ENCODE results near the gene ZBTB21.

The ZBTB21 gene

DNA sequence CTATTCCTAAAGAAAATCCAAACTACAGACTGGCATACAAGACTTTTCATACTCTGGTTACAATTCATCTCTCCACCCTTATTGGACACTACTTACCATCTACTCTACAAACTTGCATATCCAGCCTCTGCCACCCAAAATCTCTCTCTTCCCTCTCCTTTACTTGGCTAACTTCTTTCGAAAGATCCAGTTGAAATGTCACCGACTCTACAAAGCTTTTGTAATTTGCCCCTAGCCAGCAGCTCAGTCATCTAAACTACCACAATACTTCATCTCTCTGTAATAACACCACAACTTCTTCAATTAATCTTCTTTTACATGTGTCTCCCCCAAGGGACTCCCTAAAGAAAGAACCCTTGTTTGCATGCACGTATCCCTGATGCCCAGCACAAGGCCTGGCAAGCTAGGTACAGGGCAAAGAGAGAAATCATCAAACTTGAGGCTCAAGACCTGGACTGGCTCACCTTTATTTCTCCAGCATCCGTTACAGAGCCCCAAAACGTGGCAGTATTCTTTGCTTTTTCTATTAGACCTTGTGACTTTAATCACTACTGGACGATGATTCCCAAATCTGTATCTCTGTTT is 2.7 kb downstream of the ZBTB21 start:
- in situ Hi-C loops (cut with MboI; ENCODE audit: low sequenced_read_pairs, unreplicated experiment) = no loop called here
- no peak for DNase-seq (ENCODE audit: low spot score)
- TF ChIP-seq, protein P1, sequence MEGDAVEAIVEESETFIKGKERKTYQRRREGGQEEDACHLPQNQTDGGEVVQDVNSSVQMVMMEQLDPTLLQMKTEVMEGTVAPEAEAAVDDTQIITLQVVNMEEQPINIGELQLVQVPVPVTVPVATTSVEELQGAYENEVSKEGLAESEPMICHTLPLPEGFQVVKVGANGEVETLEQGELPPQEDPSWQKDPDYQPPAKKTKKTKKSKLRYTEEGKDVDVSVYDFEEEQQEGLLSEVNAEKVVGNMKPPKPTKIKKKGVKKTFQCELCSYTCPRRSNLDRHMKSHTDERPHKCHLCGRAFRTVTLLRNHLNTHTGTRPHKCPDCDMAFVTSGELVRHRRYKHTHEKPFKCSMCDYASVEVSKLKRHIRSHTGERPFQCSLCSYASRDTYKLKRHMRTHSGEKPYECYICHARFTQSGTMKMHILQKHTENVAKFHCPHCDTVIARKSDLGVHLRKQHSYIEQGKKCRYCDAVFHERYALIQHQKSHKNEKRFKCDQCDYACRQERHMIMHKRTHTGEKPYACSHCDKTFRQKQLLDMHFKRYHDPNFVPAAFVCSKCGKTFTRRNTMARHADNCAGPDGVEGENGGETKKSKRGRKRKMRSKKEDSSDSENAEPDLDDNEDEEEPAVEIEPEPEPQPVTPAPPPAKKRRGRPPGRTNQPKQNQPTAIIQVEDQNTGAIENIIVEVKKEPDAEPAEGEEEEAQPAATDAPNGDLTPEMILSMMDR (IDR thresholded peaks at IDR 0.05; ENCODE audit: borderline replicate concordance, control extremely low read depth, extremely low read depth, insufficient read depth, missing control alignments) = no peak

DNA sequence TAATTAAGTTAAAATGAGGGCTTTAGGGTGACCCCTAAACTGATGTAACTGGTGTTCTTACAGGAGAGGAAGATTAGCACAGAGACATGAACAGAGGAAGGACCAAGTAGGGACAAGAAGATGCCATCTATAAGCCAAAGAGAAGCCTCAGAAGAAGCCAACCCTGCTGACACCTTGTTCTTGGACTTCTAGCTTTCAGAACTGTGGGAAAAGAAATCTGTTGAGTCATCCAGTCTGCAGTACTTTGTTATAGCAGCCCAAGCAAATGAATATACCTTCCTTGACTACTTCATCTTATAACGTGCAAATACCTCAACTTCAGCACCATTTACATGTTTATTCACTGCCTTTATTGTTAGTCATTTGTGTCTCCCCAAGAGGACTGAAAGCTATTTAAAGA is 3.4 kb downstream of the ZBTB21 start:
- DNase-seq (ENCODE audit: low spot score) = no peak
- in situ Hi-C loops (cut with MboI; ENCODE audit: low sequenced_read_pairs, unreplicated experiment) = no loop called here
- TF ChIP-seq, protein P1 (IDR thresholded peaks at IDR 0.05; ENCODE audit: borderline replicate concordance, control extremely low read depth, extremely low read depth, insufficient read depth, missing control alignments) = no peak

GRCh38 chr21:42004406-42005199 is 5.6 kb downstream of the ZBTB21 start:
- TF ChIP-seq, protein P1 (IDR thresholded peaks at IDR 0.05; ENCODE audit: borderline replicate concordance, control extremely low read depth, extremely low read depth, insufficient read depth, missing control alignments) = no peak
- DNase-seq (ENCODE audit: low spot score) = no peak
- in situ Hi-C loops (cut with MboI; ENCODE audit: low sequenced_read_pairs, unreplicated experiment) = no loop called here

- TF ChIP-seq, protein P1 (IDR thresholded peaks at IDR 0.05; ENCODE audit: borderline replicate concordance, control extremely low read depth, extremely low read depth, insufficient read depth, missing control alignments) = no peak
Measured at GRCh38 chr21:42003051-42003461, 7.1 kb downstream of the ZBTB21 start.

DNA sequence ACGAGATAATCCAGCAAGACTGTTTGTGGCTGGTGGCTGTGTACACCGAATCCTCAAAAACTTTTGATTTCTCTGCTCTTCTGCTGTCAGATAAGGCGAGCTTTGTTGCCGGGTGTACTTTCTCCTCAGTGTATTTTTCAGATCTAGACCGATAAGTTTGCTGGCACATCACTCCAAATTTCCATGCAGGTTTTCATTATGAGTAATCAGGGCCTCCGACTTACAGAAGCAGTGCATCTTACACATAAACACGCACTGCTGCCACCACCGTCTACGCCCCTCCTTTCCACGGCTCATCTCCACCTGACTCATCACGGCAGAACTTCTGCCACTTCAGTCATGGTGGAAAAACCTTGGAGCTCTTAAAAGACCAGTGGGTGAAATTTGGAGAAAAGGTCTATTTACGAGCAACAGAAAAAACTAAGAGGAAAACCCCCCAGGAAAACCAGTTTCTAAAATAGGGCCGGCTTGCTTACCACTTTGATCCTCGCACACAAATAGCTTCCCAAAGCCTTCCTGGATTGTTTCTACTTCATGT is 7.7 kb downstream of the ZBTB21 start:
- TF ChIP-seq, protein P1 (IDR thresholded peaks at IDR 0.05; ENCODE audit: borderline replicate concordance, control extremely low read depth, extremely low read depth, insufficient read depth, missing control alignments) = no peak
- peak; percentile 58 for DNase-seq (ENCODE audit: low spot score)
- in situ Hi-C loops (cut with MboI; ENCODE audit: low sequenced_read_pairs, unreplicated experiment) = no loop called here

More at GRCh38 chr21:42003051-42003461, 7.1 kb downstream of the ZBTB21 start:
- in situ Hi-C loops (cut with MboI; ENCODE audit: low sequenced_read_pairs, unreplicated experiment) = no loop called here
- peak; percentile 8 for DNase-seq (ENCODE audit: low spot score)

GRCh38 chr21:42001781-42002180 is 8.4 kb downstream of the ZBTB21 start:
- DNase-seq (ENCODE audit: low spot score) = no peak
- in situ Hi-C loops (cut with MboI; ENCODE audit: low sequenced_read_pairs, unreplicated experiment) = no loop called here
- TF ChIP-seq, protein P1 (IDR thresholded peaks at IDR 0.05; ENCODE audit: borderline replicate concordance, control extremely low read depth, extremely low read depth, insufficient read depth, missing control alignments) = no peak
